OCI-LY3 (cell line): Measurements from ENCODE around the gene PPP2R5A.

ENCODE experiments used
- EZH2phosphoT487 ChIP-seq: fragments of 200-600 bp; shearing (Covaris generic); IDR thresholded peaks from 2 replicates; pipeline ENCODE4 v1.6.1; 2018; ENCODE audit warnings: antibody characterized with exemption, mixed run types, low read depth
- TF ChIP-seq, protein P1 (sequence below): fragments of 200-600, 300-600 bp; sonication (generic); IDR thresholded peaks from 2 replicates; pipeline ENCODE4 v1.5.1; 2014; ENCODE audit warnings: antibody characterized with exemption, low read length, low read depth

DNA sequence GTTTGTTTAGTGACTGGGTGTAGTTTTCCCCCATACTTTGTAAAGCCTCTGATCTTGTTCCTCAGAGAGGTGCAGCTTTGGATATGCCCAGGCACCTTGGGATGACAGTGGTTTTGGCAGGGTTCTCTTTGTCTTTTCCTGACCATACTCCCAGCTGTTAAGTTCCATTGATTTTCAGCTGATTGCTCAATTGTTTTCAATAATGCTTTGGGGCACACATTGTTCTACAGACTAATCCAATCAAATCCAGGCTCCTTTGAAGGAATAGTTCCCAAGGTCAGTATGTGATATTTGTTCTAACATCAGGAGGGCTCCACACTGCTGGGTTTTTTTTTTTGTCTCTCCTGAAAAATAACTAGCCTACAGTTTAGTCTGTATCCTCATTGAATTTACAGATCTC lies 24.8 kb downstream of the PPP2R5A start:
- TF ChIP-seq, protein P1, sequence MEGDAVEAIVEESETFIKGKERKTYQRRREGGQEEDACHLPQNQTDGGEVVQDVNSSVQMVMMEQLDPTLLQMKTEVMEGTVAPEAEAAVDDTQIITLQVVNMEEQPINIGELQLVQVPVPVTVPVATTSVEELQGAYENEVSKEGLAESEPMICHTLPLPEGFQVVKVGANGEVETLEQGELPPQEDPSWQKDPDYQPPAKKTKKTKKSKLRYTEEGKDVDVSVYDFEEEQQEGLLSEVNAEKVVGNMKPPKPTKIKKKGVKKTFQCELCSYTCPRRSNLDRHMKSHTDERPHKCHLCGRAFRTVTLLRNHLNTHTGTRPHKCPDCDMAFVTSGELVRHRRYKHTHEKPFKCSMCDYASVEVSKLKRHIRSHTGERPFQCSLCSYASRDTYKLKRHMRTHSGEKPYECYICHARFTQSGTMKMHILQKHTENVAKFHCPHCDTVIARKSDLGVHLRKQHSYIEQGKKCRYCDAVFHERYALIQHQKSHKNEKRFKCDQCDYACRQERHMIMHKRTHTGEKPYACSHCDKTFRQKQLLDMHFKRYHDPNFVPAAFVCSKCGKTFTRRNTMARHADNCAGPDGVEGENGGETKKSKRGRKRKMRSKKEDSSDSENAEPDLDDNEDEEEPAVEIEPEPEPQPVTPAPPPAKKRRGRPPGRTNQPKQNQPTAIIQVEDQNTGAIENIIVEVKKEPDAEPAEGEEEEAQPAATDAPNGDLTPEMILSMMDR, result no peak
- TF ChIP-seq EZH2phosphoT487, result no peak
